Glutamatergic neuron (in vitro differentiated cells): ENCODE measurements around the gene CELA3A. TPM values are rescaled to one million over a fixed set of nuclear protein-coding genes. Genes with fewer than 3 reads are reported as not detected.
"Not testable (repeated sequence)": the region's sequence is repeated elsewhere in the genome, so short reads cannot be mapped to it uniquely, and the experiment has no call there.

Source experiments
- DNase-seq: peaks from one replicate; pipeline ENCODE4 v3.0.0; 2022
- H3K27ac Mint-ChIP-seq: one replicate; pipeline ENCODE4 v1.8.0; 2020; ENCODE audit warnings: mild to moderate bottlenecking, mixed read lengths, inconsistent platforms; ENCODE audit not compliant: unreplicated experiment
- H3K27me3 Mint-ChIP-seq: one replicate; pipeline ENCODE4 v1.8.0; 2020; ENCODE audit warnings: mild to moderate bottlenecking, moderate library complexity, mixed read lengths, inconsistent platforms; ENCODE audit not compliant: unreplicated experiment
- H3K36me3 Mint-ChIP-seq: one replicate; pipeline ENCODE4 v1.8.0; 2020; ENCODE audit warnings: mild to moderate bottlenecking, mixed read lengths, inconsistent platforms; ENCODE audit not compliant: unreplicated experiment
- H3K4me1 Mint-ChIP-seq: one replicate; pipeline ENCODE4 v1.8.0; 2020; ENCODE audit warnings: mild to moderate bottlenecking, low read depth, mixed read lengths, inconsistent platforms; ENCODE audit not compliant: unreplicated experiment
- H3K4me3 Mint-ChIP-seq: one replicate; pipeline ENCODE4 v1.8.0; 2020; ENCODE audit warnings: mild to moderate bottlenecking, mixed read lengths, inconsistent platforms; ENCODE audit not compliant: unreplicated experiment
- H3K9me3 Mint-ChIP-seq: one replicate; pipeline ENCODE4 v1.8.0; 2020; ENCODE audit warnings: mild to moderate bottlenecking, moderate library complexity, mixed read lengths, inconsistent platforms; ENCODE audit not compliant: unreplicated experiment
- total RNA-seq: library from RNA; stranded (reverse); fragmentation: NEBNext Ultra II Directional; extraction: Animal tissue kit (Norgen Biotek cat#: 25700); gene quantifications from one replicate; pipeline ENCODE4 v1.2.1, GENCODE V29; 2021; ENCODE audit not compliant: unreplicated experiment

CELA3A gene
- total RNA-seq, 1 donor from 2014 or later = not detected

GRCh38 chr1:21981253-21981652 is 20.2 kb upstream of the CELA3A start:
- H3K36me3 Mint-ChIP-seq, H3K27me3 Mint-ChIP-seq, H3K4me3 Mint-ChIP-seq, H3K4me1 Mint-ChIP-seq, H3K27ac Mint-ChIP-seq, H3K9me3 Mint-ChIP-seq, DNase-seq: not testable (repeated sequence)

GRCh38 chr1:21982122-21982521 is 19.3 kb upstream of the CELA3A start:
- not testable (repeated sequence) for H3K27ac Mint-ChIP-seq, H3K36me3 Mint-ChIP-seq, H3K4me3 Mint-ChIP-seq, DNase-seq, H3K4me1 Mint-ChIP-seq, H3K27me3 Mint-ChIP-seq, H3K9me3 Mint-ChIP-seq

- H3K36me3 Mint-ChIP-seq, H3K9me3 Mint-ChIP-seq, DNase-seq, H3K4me1 Mint-ChIP-seq, H3K27ac Mint-ChIP-seq, H3K27me3 Mint-ChIP-seq, H3K4me3 Mint-ChIP-seq: not testable (repeated sequence)
Observed at GRCh38 chr1:21983539-21983938, 17.9 kb upstream of the CELA3A start.

GRCh38 chr1:21985893-21986292 is 15.6 kb upstream of the CELA3A start:
- H3K4me1 Mint-ChIP-seq, H3K9me3 Mint-ChIP-seq, H3K27ac Mint-ChIP-seq, H3K36me3 Mint-ChIP-seq, DNase-seq, H3K4me3 Mint-ChIP-seq, H3K27me3 Mint-ChIP-seq: not testable (repeated sequence)

GRCh38 chr1:21986386-21986785 is 15.1 kb upstream of the CELA3A start:
- not testable (repeated sequence) for H3K4me3 Mint-ChIP-seq, H3K27ac Mint-ChIP-seq, H3K4me1 Mint-ChIP-seq, H3K36me3 Mint-ChIP-seq, DNase-seq, H3K27me3 Mint-ChIP-seq, H3K9me3 Mint-ChIP-seq

GRCh38 chr1:21989672-21990393 is 11.6 kb upstream of the CELA3A start:
- H3K4me1 Mint-ChIP-seq, H3K36me3 Mint-ChIP-seq, DNase-seq, H3K4me3 Mint-ChIP-seq, H3K9me3 Mint-ChIP-seq, H3K27me3 Mint-ChIP-seq, H3K27ac Mint-ChIP-seq: not testable (repeated sequence)

GRCh38 chr1:21992186-21992585 is 9.3 kb upstream of the CELA3A start:
- H3K9me3 Mint-ChIP-seq, H3K27ac Mint-ChIP-seq, H3K4me3 Mint-ChIP-seq, H3K4me1 Mint-ChIP-seq, H3K36me3 Mint-ChIP-seq, DNase-seq, H3K27me3 Mint-ChIP-seq: not testable (repeated sequence)

- H3K27ac Mint-ChIP-seq, H3K27me3 Mint-ChIP-seq: not testable (repeated sequence)
Observed at GRCh38 chr1:21994716-21995115, 6.7 kb upstream of the CELA3A start.

GRCh38 chr1:21996663-21996970 is 4.8 kb upstream of the CELA3A start:
- H3K9me3 Mint-ChIP-seq, H3K27ac Mint-ChIP-seq, H3K4me3 Mint-ChIP-seq, H3K27me3 Mint-ChIP-seq, H3K36me3 Mint-ChIP-seq, DNase-seq, H3K4me1 Mint-ChIP-seq: not testable (repeated sequence)

More at GRCh38 chr1:21994716-21995115, 6.7 kb upstream of the CELA3A start:
- not testable (repeated sequence) for H3K4me1 Mint-ChIP-seq, H3K9me3 Mint-ChIP-seq, DNase-seq, H3K36me3 Mint-ChIP-seq, H3K4me3 Mint-ChIP-seq

GRCh38 chr1:21997891-21998623 is 3.4 kb upstream of the CELA3A start:
- H3K4me3 Mint-ChIP-seq, DNase-seq, H3K27me3 Mint-ChIP-seq, H3K36me3 Mint-ChIP-seq, H3K4me1 Mint-ChIP-seq, H3K9me3 Mint-ChIP-seq: not testable (repeated sequence)
- H3K27ac Mint-ChIP-seq = peak overlapping the region; percentile 52

GRCh38 chr1:21998624-21999294 is 2.7 kb upstream of the CELA3A start:
- H3K9me3 Mint-ChIP-seq, H3K27me3 Mint-ChIP-seq, H3K36me3 Mint-ChIP-seq, DNase-seq, H3K4me3 Mint-ChIP-seq, H3K27ac Mint-ChIP-seq, H3K4me1 Mint-ChIP-seq: not testable (repeated sequence)

GRCh38 chr1:21999645-22000044 is 1.8 kb upstream of the CELA3A start:
- not testable (repeated sequence) for H3K9me3 Mint-ChIP-seq, H3K4me1 Mint-ChIP-seq, H3K36me3 Mint-ChIP-seq, DNase-seq, H3K4me3 Mint-ChIP-seq, H3K27ac Mint-ChIP-seq, H3K27me3 Mint-ChIP-seq
